HCT116 (cell line): ENCODE data around the gene PRKN. TPM values are rescaled to one million over a fixed set of nuclear protein-coding genes. Genes with fewer than 3 reads are reported as not detected.

ENCODE experiments used
- ATAC-seq: fragments of 200-7000 bp; cut with Tn5 transposase; 2 replicates; pipeline ENCODE4 v1.9.1; 2020; ENCODE audit warnings: mild to moderate bottlenecking, moderate library complexity
- BruUV-seq: library from RNA; stranded (reverse); fragments of 400-500 nt; replicated peaks from 2 replicates; lab custom pipeline; 2021; lab: Mats Ljungman, UMichigan
- CTCF ChIA-PET: fragments of 300-600 bp; sonication (Branson Sonifier 250); formaldehyde crosslinking; loops from one replicate; lab custom pipeline; 2021; ENCODE audit warnings: antibody characterized with exemption; lab: Charles Lee
- POLR2A ChIA-PET: fragments of 300-600, 350-600 bp; sonication (Branson Sonifier 250); formaldehyde crosslinking; loops from one replicate; lab custom pipeline; 2021; ENCODE audit warnings: antibody characterized with exemption; lab: Charles Lee
- RAD21 ChIA-PET, 2 experiments: fragments of 300-600 bp; sonication (Branson Sonifier 250); formaldehyde crosslinking; loops; one replicate each; lab custom pipeline; 2023; ENCODE audit warnings: low total read pairs in 2 of 2; ENCODE audit not compliant: uncharacterized antibody in 2 of 2, unreplicated experiment in 2 of 2, low non-redundant PET in 1 of 2; lab: Charles Lee
- DNase-seq: peaks from one replicate; pipeline ENCODE4 v3.0.0-alpha.2; 2010; ENCODE audit warnings: low read depth, low spot score
- H2AFZ ChIP-seq: fragments of 200-600 bp; shearing (Covaris generic), sonication (generic); 2 replicates; pipeline ENCODE4 v1.6.1; 2017; ENCODE audit warnings: low read depth, mixed run types, mixed read lengths, antibody characterized with exemption, low read length; ENCODE audit not compliant: poor library complexity, severe bottlenecking
- H3K27ac ChIP-seq: 2 replicates; pipeline ENCODE4 v1.5.1; 2012; ENCODE audit warnings: low read depth, low read length
- H3K27me3 ChIP-seq: fragments of 200-600 bp; sonication (generic); 2 replicates; pipeline ENCODE4 v1.6.1; 2016; ENCODE audit warnings: mixed run types, low read length, mixed read lengths; ENCODE audit not compliant: insufficient read depth
- H3K36me3 ChIP-seq, 2 experiments: fragments of 200-500 bp in 1 of 2; fragments of 200-600 bp in 1 of 2; sonication (Bioruptor generic) in 1 of 2; sonication (generic) in 1 of 2; 2 replicates each; pipeline versions ENCODE4 v1.5.1 to v1.6.1; 2014 to 2016; ENCODE audit warnings: low read length in 2 of 2, inconsistent platforms in 1 of 2, mixed read lengths in 1 of 2, mixed run types in 1 of 2; ENCODE audit not compliant: insufficient read depth in 2 of 2, control insufficient read depth in 1 of 2
- H3K4me1 ChIP-seq, 2 experiments: fragments of 200-600 bp in 1 of 2; sonication (generic) in 1 of 2; 2 replicates each; pipeline versions ENCODE4 v1.5.1 to v1.6.1; 2012 to 2017; ENCODE audit warnings: low read length in 2 of 2, inconsistent platforms in 1 of 2, mild to moderate bottlenecking in 1 of 2, mixed read lengths in 1 of 2, mixed run types in 1 of 2, moderate library complexity in 1 of 2; ENCODE audit not compliant: insufficient read depth in 2 of 2, control insufficient read depth in 1 of 2
- H3K4me2 ChIP-seq: fragments of 200-600 bp; sonication (generic); 2 replicates; pipeline ENCODE4 v1.6.1; 2017; ENCODE audit warnings: mixed run types, low read length, mixed read lengths
- H3K4me3 ChIP-seq, 2 experiments: fragments of 200-600 bp in 1 of 2; sonication (generic) in 1 of 2; replicated peaks in 1 of 2; 2 replicates each; pipeline ENCODE4 v1.5.1; 2011 to 2016; ENCODE audit warnings: low read length in 2 of 2, control low read depth in 1 of 2, low read depth in 1 of 2, mild to moderate bottlenecking in 1 of 2, mixed read lengths in 1 of 2, mixed run types in 1 of 2
- H3K79me2 ChIP-seq: fragments of 200-600 bp; sonication (generic); 2 replicates; pipeline ENCODE4 v1.6.1; 2017; ENCODE audit warnings: mild to moderate bottlenecking, mixed run types, low read length, moderate library complexity, mixed read lengths; ENCODE audit not compliant: insufficient read depth
- H3K9ac ChIP-seq: fragments of 200-600 bp; sonication (generic); 2 replicates; pipeline ENCODE4 v1.6.1; 2016; ENCODE audit warnings: low read length, mixed read lengths
- H3K9me2 ChIP-seq: fragments of 200-600 bp; sonication (generic), shearing (Covaris generic); 2 replicates; pipeline ENCODE4 v1.6.1; 2017; ENCODE audit warnings: mixed run types, mild to moderate bottlenecking, moderate library complexity; ENCODE audit not compliant: insufficient read depth
- H3K9me3 ChIP-seq, 2 experiments: fragments of 200-500 bp in 1 of 2; fragments of 200-600 bp in 1 of 2; sonication (Bioruptor generic) in 1 of 2; sonication (generic) in 1 of 2; 2 replicates each; pipeline ENCODE4 v1.6.1; 2014 to 2017; ENCODE audit warnings: low read length in 2 of 2, mixed read lengths in 2 of 2, inconsistent platforms in 1 of 2, low read depth in 1 of 2, mild to moderate bottlenecking in 1 of 2, mixed run types in 1 of 2, moderate library complexity in 1 of 2; ENCODE audit not compliant: control insufficient read depth in 1 of 2, insufficient read depth in 1 of 2
- H4K20me1 ChIP-seq: fragments of 200-600 bp; sonication (generic), shearing (Covaris generic); 2 replicates; pipeline ENCODE4 v1.6.1; 2017; ENCODE audit warnings: mixed run types, mild to moderate bottlenecking, moderate library complexity; ENCODE audit not compliant: insufficient read depth
- CBX3 ChIP-seq: IDR thresholded peaks from 2 replicates; pipeline ENCODE4 v1.6.1; 2012; ENCODE audit warnings: low read depth
- CEBPB ChIP-seq: IDR thresholded peaks from 2 replicates; pipeline ENCODE4 v1.6.1; 2012; ENCODE audit warnings: low read depth
- EGR1 ChIP-seq: IDR thresholded peaks from 2 replicates; pipeline ENCODE4 v1.6.1; 2012; ENCODE audit warnings: low read depth
- JUND ChIP-seq: IDR thresholded peaks from 2 replicates; pipeline ENCODE4 v1.6.1; 2012
- POLR2A ChIP-seq: IDR thresholded peaks from 2 replicates; pipeline ENCODE4 v1.7.0; 2011; ENCODE audit warnings: borderline replicate concordance; ENCODE audit not compliant: insufficient read depth, insufficient read length; ENCODE audit errors: extremely low read depth
- POLR2AphosphoS5 ChIP-seq: IDR thresholded peaks from 2 replicates; pipeline ENCODE4 v1.6.1; 2011; ENCODE audit warnings: mild to moderate bottlenecking, low read depth, low read length, moderate library complexity
- RAD21 ChIP-seq: IDR thresholded peaks from 2 replicates; pipeline ENCODE4 v1.6.1; 2012; ENCODE audit warnings: low read depth, mild to moderate bottlenecking
- SP1 ChIP-seq: IDR thresholded peaks from 2 replicates; pipeline ENCODE4 v1.6.1; 2012; ENCODE audit warnings: low read depth
- SRF ChIP-seq: IDR thresholded peaks from 2 replicates; pipeline ENCODE4 v1.6.1; 2012; ENCODE audit warnings: low read depth
- TCF7L2 ChIP-seq: IDR thresholded peaks from 2 replicates; pipeline ENCODE4 v1.7.0; 2011; ENCODE audit warnings: borderline replicate concordance, inconsistent platforms; ENCODE audit not compliant: insufficient read depth, insufficient read length; ENCODE audit errors: extremely low read depth
- YY1 ChIP-seq: IDR thresholded peaks from 2 replicates; pipeline ENCODE4 v1.6.1; 2011; ENCODE audit warnings: low read length, low read depth, moderate library complexity, mild to moderate bottlenecking; ENCODE audit not compliant: insufficient replicate concordance; ENCODE audit errors: extremely low read depth
- ZFX ChIP-seq: fragments of 450-650 bp; IDR thresholded peaks from 2 replicates; pipeline ENCODE4 v1.6.1; 2017
- ZNF274 ChIP-seq: fragments of 200-500 bp; sonication (Bioruptor generic); IDR thresholded peaks from 2 replicates; pipeline ENCODE4 v1.6.1; 2014; ENCODE audit warnings: mild to moderate bottlenecking, low read depth, low read length, inconsistent platforms
- intact Hi-C: fragments of 100-400 bp; cut with micrococcal nuclease; formaldehyde crosslinking; loops from 2 replicates; pipeline ENCODE4 v1.10.0; 2022
- total RNA-seq: library from RNA; stranded (reverse); gene quantifications from one replicate; pipeline ENCODE4 v1.2.1, GENCODE V29; 2021; ENCODE audit not compliant: unreplicated experiment
- TF ChIP-seq, protein P1 (sequence below): IDR thresholded peaks from 2 replicates; pipeline ENCODE4 v1.6.1; 2011; ENCODE audit warnings: mild to moderate bottlenecking, low read length, moderate library complexity; ENCODE audit not compliant: insufficient replicate concordance; ENCODE audit errors: extremely low read depth
- TF ChIP-seq, protein P2 (sequence below): IDR thresholded peaks from 2 replicates; pipeline ENCODE4 v1.6.1; 2012
- TF ChIP-seq, protein P3 (sequence below): IDR thresholded peaks from 2 replicates; pipeline ENCODE4 v1.6.1; 2012
- TF ChIP-seq, protein P4 (sequence below): IDR thresholded peaks from 2 replicates; pipeline ENCODE4 v1.6.1; 2012; ENCODE audit warnings: low read depth
- TF ChIP-seq, protein P5 (sequence below), 3 experiments: fragments of 200-600 bp in 1 of 3; sonication (generic) in 1 of 3; IDR thresholded peaks in 2 of 3; conservative IDR thresholded peaks in 1 of 3; 2 replicates each; pipeline ENCODE4 v1.5.1; 2012 to 2017; ENCODE audit warnings: low read depth in 2 of 3, low read length in 2 of 3, antibody characterized with exemption in 1 of 3, borderline replicate concordance in 1 of 3, control low read depth in 1 of 3, mild to moderate bottlenecking in 1 of 3, mixed read lengths in 1 of 3, mixed run types in 1 of 3, moderate library complexity in 1 of 3; ENCODE audit not compliant: insufficient read depth in 1 of 3

PRKN gene
- total RNA-seq, 1 experiment from 2014 or later: 2.6 TPM

DNA sequence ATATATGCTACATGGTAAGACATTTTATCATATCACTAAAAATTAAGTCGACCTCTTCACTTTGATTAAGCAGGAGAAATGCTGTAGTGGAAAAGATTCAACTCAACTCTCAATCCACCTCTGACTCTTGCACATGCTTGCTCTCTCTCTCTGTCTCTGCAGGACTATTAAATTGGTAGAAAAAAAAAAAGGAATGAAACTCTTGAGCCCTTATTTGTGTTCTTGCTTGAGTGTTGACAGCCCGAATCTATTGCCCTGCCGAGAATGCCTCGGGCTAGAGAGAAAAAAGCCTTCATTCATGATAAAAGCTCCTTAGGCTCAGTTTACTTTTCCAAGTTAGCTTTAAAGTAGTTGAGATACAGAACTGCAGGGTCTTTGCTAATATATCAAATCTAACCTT, 722.2 kb downstream of the PRKN start:
- DNase-seq (no peak), ATAC-seq (no peak)
- intact Hi-C loops: no loop called here
- Histone ChIP-seq H3K4me1 (no peaks in the 10 kb centered on the region), H4K20me1 (no peaks in the 10 kb centered on the region), H3K27me3 (no peaks in the 10 kb centered on the region), H3K79me2 (no peaks in the 10 kb centered on the region), H3K9ac (no peak overlapping the region), H3K4me3 (no peak overlapping the region), H3K4me2 (no peak overlapping the region), H3K9me2 (no peaks in the 10 kb centered on the region), H2AFZ (no peak overlapping the region), H3K27ac (no peak overlapping the region), H3K9me3 (no peaks in the 10 kb centered on the region), H3K36me3 (no peaks in the 10 kb centered on the region)
- BruUV-seq: no TSS peak
- RAD21 ChIA-PET: no interaction called here
- CTCF ChIA-PET: no interaction called here
- TF ChIP-seq, protein P1, sequence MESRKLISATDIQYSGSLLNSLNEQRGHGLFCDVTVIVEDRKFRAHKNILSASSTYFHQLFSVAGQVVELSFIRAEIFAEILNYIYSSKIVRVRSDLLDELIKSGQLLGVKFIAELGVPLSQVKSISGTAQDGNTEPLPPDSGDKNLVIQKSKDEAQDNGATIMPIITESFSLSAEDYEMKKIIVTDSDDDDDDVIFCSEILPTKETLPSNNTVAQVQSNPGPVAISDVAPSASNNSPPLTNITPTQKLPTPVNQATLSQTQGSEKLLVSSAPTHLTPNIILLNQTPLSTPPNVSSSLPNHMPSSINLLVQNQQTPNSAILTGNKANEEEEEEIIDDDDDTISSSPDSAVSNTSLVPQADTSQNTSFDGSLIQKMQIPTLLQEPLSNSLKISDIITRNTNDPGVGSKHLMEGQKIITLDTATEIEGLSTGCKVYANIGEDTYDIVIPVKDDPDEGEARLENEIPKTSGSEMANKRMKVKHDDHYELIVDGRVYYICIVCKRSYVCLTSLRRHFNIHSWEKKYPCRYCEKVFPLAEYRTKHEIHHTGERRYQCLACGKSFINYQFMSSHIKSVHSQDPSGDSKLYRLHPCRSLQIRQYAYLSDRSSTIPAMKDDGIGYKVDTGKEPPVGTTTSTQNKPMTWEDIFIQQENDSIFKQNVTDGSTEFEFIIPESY: no peak
- no peak for TF ChIP-seq ZFX
- TF ChIP-seq POLR2AphosphoS5: no peak
- no peak for TF ChIP-seq SRF
- no peak for TF ChIP-seq RAD21
- TF ChIP-seq JUND: no peak
- TF ChIP-seq SP1: no peak
- no peak for TF ChIP-seq POLR2A
- TF ChIP-seq, protein P2, sequence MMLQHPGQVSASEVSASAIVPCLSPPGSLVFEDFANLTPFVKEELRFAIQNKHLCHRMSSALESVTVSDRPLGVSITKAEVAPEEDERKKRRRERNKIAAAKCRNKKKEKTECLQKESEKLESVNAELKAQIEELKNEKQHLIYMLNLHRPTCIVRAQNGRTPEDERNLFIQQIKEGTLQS: no peak
- no peak for TF ChIP-seq CBX3
- TF ChIP-seq EGR1: no peak
- no peak for TF ChIP-seq YY1
- TF ChIP-seq, protein P3, sequence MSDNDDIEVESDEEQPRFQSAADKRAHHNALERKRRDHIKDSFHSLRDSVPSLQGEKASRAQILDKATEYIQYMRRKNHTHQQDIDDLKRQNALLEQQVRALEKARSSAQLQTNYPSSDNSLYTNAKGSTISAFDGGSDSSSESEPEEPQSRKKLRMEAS: no peak
- TF ChIP-seq, protein P4, sequence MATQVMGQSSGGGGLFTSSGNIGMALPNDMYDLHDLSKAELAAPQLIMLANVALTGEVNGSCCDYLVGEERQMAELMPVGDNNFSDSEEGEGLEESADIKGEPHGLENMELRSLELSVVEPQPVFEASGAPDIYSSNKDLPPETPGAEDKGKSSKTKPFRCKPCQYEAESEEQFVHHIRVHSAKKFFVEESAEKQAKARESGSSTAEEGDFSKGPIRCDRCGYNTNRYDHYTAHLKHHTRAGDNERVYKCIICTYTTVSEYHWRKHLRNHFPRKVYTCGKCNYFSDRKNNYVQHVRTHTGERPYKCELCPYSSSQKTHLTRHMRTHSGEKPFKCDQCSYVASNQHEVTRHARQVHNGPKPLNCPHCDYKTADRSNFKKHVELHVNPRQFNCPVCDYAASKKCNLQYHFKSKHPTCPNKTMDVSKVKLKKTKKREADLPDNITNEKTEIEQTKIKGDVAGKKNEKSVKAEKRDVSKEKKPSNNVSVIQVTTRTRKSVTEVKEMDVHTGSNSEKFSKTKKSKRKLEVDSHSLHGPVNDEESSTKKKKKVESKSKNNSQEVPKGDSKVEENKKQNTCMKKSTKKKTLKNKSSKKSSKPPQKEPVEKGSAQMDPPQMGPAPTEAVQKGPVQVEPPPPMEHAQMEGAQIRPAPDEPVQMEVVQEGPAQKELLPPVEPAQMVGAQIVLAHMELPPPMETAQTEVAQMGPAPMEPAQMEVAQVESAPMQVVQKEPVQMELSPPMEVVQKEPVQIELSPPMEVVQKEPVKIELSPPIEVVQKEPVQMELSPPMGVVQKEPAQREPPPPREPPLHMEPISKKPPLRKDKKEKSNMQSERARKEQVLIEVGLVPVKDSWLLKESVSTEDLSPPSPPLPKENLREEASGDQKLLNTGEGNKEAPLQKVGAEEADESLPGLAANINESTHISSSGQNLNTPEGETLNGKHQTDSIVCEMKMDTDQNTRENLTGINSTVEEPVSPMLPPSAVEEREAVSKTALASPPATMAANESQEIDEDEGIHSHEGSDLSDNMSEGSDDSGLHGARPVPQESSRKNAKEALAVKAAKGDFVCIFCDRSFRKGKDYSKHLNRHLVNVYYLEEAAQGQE: no peak
- no peak for TF ChIP-seq CEBPB
- no peak for TF ChIP-seq TCF7L2
- TF ChIP-seq ZNF274: no peak
- TF ChIP-seq, protein P5, sequence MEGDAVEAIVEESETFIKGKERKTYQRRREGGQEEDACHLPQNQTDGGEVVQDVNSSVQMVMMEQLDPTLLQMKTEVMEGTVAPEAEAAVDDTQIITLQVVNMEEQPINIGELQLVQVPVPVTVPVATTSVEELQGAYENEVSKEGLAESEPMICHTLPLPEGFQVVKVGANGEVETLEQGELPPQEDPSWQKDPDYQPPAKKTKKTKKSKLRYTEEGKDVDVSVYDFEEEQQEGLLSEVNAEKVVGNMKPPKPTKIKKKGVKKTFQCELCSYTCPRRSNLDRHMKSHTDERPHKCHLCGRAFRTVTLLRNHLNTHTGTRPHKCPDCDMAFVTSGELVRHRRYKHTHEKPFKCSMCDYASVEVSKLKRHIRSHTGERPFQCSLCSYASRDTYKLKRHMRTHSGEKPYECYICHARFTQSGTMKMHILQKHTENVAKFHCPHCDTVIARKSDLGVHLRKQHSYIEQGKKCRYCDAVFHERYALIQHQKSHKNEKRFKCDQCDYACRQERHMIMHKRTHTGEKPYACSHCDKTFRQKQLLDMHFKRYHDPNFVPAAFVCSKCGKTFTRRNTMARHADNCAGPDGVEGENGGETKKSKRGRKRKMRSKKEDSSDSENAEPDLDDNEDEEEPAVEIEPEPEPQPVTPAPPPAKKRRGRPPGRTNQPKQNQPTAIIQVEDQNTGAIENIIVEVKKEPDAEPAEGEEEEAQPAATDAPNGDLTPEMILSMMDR (IDR thresholded peaks at IDR 0.05 in 2 of 3, conservative IDR thresholded peaks at IDR 0.05 in 1 of 3; ENCODE audit: borderline replicate concordance in 1 of 3, insufficient read depth in 1 of 3, low read depth in 2 of 3, low read length in 2 of 3): no peak
- POLR2A ChIA-PET: no interaction called here
